CMK (cell line): ENCODE measurements around the gene AADACL4.
A peak's percentile ranks its signal among the peaks of the same experiment; 100 is the strongest.

Experiments
- DNase-seq: peaks from one replicate; pipeline ENCODE4 v3.0.0-alpha.2; 2010; ENCODE audit warnings: low read depth

AADACL4 gene

GRCh38 chr1:12643785-12644184 is at the start of gene AADACL4:
AADACL4 (plus strand) TSS chr1:12644085; CDS start chr1:12644547, 462 bp downstream.
- DNase-seq = no peak

- no peak for DNase-seq
Observed at GRCh38 chr1:12594490-12594889, 49.4 kb upstream of the AADACL4 start.

GRCh38 chr1:12594966-12595756 is 48.7 kb upstream of the AADACL4 start:
- DNase-seq = no peak

- no peak for DNase-seq
Observed at GRCh38 chr1:12595757-12596006, 48.2 kb upstream of the AADACL4 start.

GRCh38 chr1:12596007-12596821 is 47.7 kb upstream of the AADACL4 start:
- DNase-seq = no peak

GRCh38 chr1:12597792-12598191 is 46.1 kb upstream of the AADACL4 start:
- no peak for DNase-seq

- no peak for DNase-seq
Observed at GRCh38 chr1:12598974-12599373, 44.9 kb upstream of the AADACL4 start.

- no peak for DNase-seq
Observed at GRCh38 chr1:12599657-12600056, 44.2 kb upstream of the AADACL4 start.

GRCh38 chr1:12600335-12600734 is 43.5 kb upstream of the AADACL4 start:
- DNase-seq = no peak

GRCh38 chr1:12600880-12601633 is 42.8 kb upstream of the AADACL4 start:
- no peak for DNase-seq

GRCh38 chr1:12601700-12602658 is 41.9 kb upstream of the AADACL4 start:
- peak; percentile 93 for DNase-seq

- DNase-seq = no peak
Observed at GRCh38 chr1:12602659-12603024, 41.2 kb upstream of the AADACL4 start.

GRCh38 chr1:12603224-12603623 is 40.7 kb upstream of the AADACL4 start:
- DNase-seq = no peak

GRCh38 chr1:12604114-12604874 is 39.6 kb upstream of the AADACL4 start:
- peak; percentile 81 for DNase-seq

GRCh38 chr1:12604986-12605385 is 38.9 kb upstream of the AADACL4 start:
- DNase-seq = no peak

GRCh38 chr1:12607263-12607662 is 36.6 kb upstream of the AADACL4 start:
- no peak for DNase-seq

GRCh38 chr1:12608311-12608957 is 35.5 kb upstream of the AADACL4 start:
- no peak for DNase-seq

- DNase-seq = no peak
Observed at GRCh38 chr1:12609469-12610003, 34.3 kb upstream of the AADACL4 start.

GRCh38 chr1:12610305-12610935 is 33.5 kb upstream of the AADACL4 start:
- DNase-seq = no peak

- DNase-seq = no peak
Observed at GRCh38 chr1:12610941-12611340, 32.9 kb upstream of the AADACL4 start.
